Mucosa of descending colon (tissue), 3 donors: ENCODE data around the gene PLA2G2A. TPM values are rescaled to one million over a fixed set of nuclear protein-coding genes. Genes with fewer than 3 reads are reported as not detected.
A peak's percentile ranks its signal among the peaks of the same experiment; 100 is the strongest.
"Not testable (repeated sequence)": the region's sequence is repeated elsewhere in the genome, so short reads cannot be mapped to it uniquely, and the experiment has no call there.

Source experiments
- ATAC-seq: fragments of 200-7000 bp; cut with Tn5 transposase; one replicate; pipeline ENCODE4 v1.9.1; 2020; ENCODE audit warnings: mild to moderate bottlenecking, moderate library complexity
- DNase-seq, 3 donors: peaks; one replicate each; pipeline ENCODE4 v3.0.0-alpha.2; 2020
- H3K36me3 ChIP-seq: fragments of 200-600 bp; one replicate; pipeline ENCODE4 v1.8.0; 2021; ENCODE audit warnings: low read depth, mild to moderate bottlenecking
- H3K4me1 ChIP-seq: fragments of 200-600 bp; one replicate; pipeline ENCODE4 v1.8.0; 2021; ENCODE audit warnings: low read depth, mild to moderate bottlenecking
- H3K4me3 ChIP-seq: fragments of 200-600 bp; one replicate; pipeline ENCODE4 v1.8.0; 2021; ENCODE audit warnings: mild to moderate bottlenecking
- H3K9me3 ChIP-seq: fragments of 200-600 bp; one replicate; pipeline ENCODE4 v1.8.0; 2021; ENCODE audit warnings: mild to moderate bottlenecking
- intact Hi-C, 2 donors: fragments of 100-400 bp; cut with DNase I in 1 of 2; cut with micrococcal nuclease in 1 of 2; formaldehyde crosslinking; loops; one replicate each; pipeline versions ENCODE4 v1.11.0 to v1.11.1; 2022; cut with DNase I, micrococcal nuclease
- total RNA-seq, 3 donors: library from RNA; stranded (reverse); fragmentation: NEBNext Ultra II Directional in 2 of 3; extraction: Animal tissue kit (Norgen Biotek cat#: 25700) in 2 of 3; gene quantifications; one replicate each; pipeline versions ENCODE4 v1.2.1 to v1.2.4, GENCODE V29; 2021 to 2023
- TF ChIP-seq, protein P1 (sequence below): fragments of 200-600 bp; IDR thresholded peaks from one replicate; pipeline ENCODE4 v1.8.0; 2022; ENCODE audit warnings: antibody characterized with exemption, mild to moderate bottlenecking
- donor health status: DM: no; HTN: no; CAD: no; lungs with moderate emphysema.
- donor health status: DM: no; HTN: no; CAD: no.
- donor health status: DM: no; HTN: yes; CAD: no.

The PLA2G2A gene
- total RNA-seq, 3 donors from 2014 or later, result 34.8 to 2,765 (median 275) TPM

DNA sequence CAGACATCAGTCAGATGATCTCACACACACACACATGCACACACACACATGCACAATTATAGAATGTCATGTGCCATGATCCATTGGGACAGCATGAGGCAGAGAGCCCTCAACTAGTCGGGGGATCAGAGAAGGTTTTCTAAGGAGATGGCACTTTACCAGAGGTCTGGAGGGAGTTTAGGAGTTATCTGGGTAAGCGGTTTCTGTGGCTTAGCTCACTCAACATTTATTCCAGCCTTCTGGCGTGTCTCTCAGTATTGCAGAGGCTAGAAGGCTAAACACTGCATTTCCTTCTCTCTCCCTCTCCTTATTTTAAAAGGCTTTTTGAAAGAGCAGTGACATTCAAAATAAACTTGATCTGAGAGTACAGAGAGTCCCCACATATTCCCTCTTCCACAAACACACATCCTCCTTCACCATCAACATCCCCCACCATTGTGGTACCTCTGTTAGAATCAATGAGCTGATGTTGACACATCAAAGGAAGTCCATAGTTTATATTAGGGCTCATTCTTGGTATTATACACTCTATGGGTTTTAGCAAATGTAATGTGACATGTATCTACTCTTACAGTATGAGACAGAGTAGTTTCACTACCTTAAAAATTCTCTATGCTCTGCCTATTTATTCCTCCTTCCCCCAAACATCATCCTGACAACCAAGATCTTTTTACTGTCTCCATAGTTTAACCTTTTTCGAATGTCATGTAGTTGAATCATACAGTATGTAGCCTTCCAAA, 9.0 kb upstream of the PLA2G2A start:
- no peaks in the 10 kb centered on the region for H3K4me1 ChIP-seq
- no peaks in the 10 kb centered on the region for H3K9me3 ChIP-seq
- H3K4me3 ChIP-seq, result no peak overlapping the region
- intact Hi-C loops, result no loop called here
- TF ChIP-seq, protein P1, sequence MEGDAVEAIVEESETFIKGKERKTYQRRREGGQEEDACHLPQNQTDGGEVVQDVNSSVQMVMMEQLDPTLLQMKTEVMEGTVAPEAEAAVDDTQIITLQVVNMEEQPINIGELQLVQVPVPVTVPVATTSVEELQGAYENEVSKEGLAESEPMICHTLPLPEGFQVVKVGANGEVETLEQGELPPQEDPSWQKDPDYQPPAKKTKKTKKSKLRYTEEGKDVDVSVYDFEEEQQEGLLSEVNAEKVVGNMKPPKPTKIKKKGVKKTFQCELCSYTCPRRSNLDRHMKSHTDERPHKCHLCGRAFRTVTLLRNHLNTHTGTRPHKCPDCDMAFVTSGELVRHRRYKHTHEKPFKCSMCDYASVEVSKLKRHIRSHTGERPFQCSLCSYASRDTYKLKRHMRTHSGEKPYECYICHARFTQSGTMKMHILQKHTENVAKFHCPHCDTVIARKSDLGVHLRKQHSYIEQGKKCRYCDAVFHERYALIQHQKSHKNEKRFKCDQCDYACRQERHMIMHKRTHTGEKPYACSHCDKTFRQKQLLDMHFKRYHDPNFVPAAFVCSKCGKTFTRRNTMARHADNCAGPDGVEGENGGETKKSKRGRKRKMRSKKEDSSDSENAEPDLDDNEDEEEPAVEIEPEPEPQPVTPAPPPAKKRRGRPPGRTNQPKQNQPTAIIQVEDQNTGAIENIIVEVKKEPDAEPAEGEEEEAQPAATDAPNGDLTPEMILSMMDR, result no peak
- DNase-seq (no peak), ATAC-seq (no peak)
- H3K36me3 ChIP-seq, result no peaks in the 10 kb centered on the region

DNA sequence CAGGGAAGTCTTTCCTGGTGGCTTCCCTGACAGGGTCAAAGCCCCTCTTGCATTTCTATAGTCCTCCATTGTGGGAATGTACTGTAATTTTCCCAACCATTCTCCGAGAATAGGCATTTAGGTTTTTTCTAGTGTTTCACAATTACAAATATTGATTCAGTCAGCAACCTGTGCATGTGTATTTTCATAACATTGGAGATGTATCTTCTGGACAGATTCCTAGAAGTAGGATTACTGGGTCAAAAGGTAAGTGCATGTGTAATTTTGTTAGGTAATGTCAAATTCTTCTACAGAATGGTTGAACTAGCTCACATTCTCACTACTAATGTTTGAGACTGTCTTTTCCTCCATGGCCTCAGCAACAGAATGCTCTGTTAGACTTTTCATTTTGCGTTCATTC, 8.3 kb upstream of the PLA2G2A start:
- H3K4me1 ChIP-seq, result peaks cover 1% of the 10 kb centered on the region
- no peak overlapping the region for H3K4me3 ChIP-seq
- H3K9me3 ChIP-seq, result no peaks in the 10 kb centered on the region
- H3K36me3 ChIP-seq, result no peaks in the 10 kb centered on the region
- TF ChIP-seq, protein P1, result no peak
- ATAC-seq (no peak), DNase-seq (no peak)
- intact Hi-C loops, result no loop called here

DNA sequence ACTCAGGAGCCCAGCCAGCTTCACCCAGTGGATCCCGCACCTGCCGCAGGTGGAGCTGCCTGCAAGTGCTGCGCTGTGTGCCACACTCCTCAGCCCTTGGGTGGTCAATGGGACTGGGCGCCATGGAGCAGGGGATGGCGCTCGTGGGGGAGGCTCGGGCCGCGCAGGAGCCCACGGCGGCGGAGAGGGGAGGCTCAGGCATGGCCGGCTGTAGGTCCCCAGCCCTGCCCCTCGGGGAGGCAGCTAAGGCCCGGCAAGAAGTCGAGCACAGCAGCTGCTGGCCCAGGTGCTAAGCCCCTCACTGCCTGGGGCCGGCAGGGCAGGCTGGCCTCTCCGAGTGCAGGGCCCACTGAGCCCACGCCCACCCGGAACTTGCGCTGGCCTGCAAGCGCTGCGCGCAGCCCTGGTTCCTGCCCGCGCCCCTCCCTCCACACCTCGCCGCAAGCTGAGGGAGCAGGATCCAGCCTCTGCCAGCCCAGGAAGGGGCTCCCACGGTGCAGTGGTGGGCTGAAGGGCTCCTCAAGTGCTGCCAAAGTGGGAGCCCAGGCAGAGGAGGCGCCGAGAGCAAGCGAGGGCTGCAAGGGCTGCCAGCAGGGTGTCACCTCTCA, 5.1 kb upstream of the PLA2G2A start:
- H3K36me3 ChIP-seq, ATAC-seq, H3K4me3 ChIP-seq, intact Hi-C loops, DNase-seq, H3K9me3 ChIP-seq: not testable (repeated sequence)
- peaks cover 27% of the 10 kb centered on the region for H3K4me1 ChIP-seq

- peak in 2 of 3 donors; percentile 45 to 51 for DNase-seq
- Histone ChIP-seq H3K36me3 (no peaks in the 10 kb centered on the region), H3K9me3 (no peaks in the 10 kb centered on the region), H3K4me3 (no peak overlapping the region), H3K4me1 (peaks cover 36% of the 10 kb centered on the region)
- TF ChIP-seq, protein P1, result no peak
- intact Hi-C loops, result no loop called here
- peak; percentile 72 for ATAC-seq
These were observed 2.3 kb upstream of the PLA2G2A start for GRCh38 chr1:19981507-19982312.

DNA sequence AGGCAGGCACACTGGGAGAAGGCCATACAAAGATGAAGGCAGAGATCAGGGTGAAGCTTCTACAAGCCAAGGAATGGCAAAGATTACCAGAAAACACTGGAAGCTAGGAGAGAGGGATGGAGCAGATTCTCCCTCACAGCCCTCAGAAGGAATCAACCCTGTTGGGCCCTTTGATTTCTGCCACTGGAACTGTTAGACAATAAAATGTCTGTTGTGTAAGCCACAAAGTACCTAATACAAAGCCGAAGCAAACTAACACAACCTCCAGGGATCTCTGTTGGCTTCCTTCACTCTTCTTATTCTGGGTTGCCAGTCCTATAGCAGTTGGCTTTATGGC, 1.7 kb upstream of the PLA2G2A start:
- Histone ChIP-seq H3K9me3 (no peaks in the 10 kb centered on the region), H3K4me1 (peaks cover 36% of the 10 kb centered on the region), H3K36me3 (no peaks in the 10 kb centered on the region), H3K4me3 (no peak overlapping the region)
- TF ChIP-seq, protein P1, result no peak
- no peak for ATAC-seq
- intact Hi-C loops, result no loop called here
- no peak for DNase-seq

DNA sequence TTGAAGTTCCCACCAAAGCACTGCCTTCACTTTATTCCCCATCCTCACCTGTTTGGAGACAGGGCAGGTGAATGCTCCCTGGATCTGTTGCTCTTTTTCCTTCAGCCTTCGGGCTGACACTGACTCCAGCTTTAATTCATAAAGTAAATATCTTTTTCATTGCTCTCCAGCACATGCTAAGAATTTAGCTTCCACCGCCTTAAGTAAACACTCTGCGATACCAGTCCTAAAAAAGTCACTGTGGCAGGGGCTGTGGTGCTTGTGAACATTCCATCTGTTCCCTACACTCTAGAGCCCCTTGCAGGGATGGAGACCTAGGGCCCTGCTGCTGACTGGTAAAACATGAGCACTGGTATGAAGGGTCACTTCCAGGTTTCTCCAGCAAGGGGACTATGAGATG, 896 bp upstream of the PLA2G2A start:
- TF ChIP-seq, protein P1, result no peak
- intact Hi-C loops, result no loop called here
- H3K4me1 ChIP-seq, result peaks cover 36% of the 10 kb centered on the region
- no peaks in the 10 kb centered on the region for H3K9me3 ChIP-seq
- no peak overlapping the region for H3K4me3 ChIP-seq
- peak; percentile 16 for ATAC-seq
- no peak for DNase-seq
- H3K36me3 ChIP-seq, result no peaks in the 10 kb centered on the region
